Endometrial microvascular endothelial cells (primary cell): ENCODE results near the gene SGPP1. TPM values are rescaled to one million over a fixed set of nuclear protein-coding genes. Genes with fewer than 3 reads are reported as not detected.
"Not testable (repeated sequence)": the region's sequence is repeated elsewhere in the genome, so short reads cannot be mapped to it uniquely, and the experiment has no call there.

Experiments used
- in situ Hi-C: cut with HindIII; loops from 2 replicates; pipeline ENCODE4 v1.10.0; 2017; ENCODE audit warnings: low sequenced_read_pairs, low pct_unique_long_range_greater_than_20kb; ENCODE audit errors: inconsistent ontology term
- total RNA-seq: library from RNA; depleted of rRNA; stranded (reverse); fragments of >200 nt; gene quantifications from one replicate; pipeline ENCODE4 v1.2.3, GENCODE V29; 2015; ENCODE audit errors: inconsistent ontology term

SGPP1 gene
- total RNA-seq, 1 donor from 2014 or later, result 13.6 TPM

GRCh38 chr14:63735720-63736119, 7.9 kb upstream of the SGPP1 start:
- in situ Hi-C loops, result no loop called here

- in situ Hi-C loops, result no loop called here
Measured at GRCh38 chr14:63730659-63731058, 2.8 kb upstream of the SGPP1 start.

- in situ Hi-C loops, result no loop called here
Measured at GRCh38 chr14:63727231-63727735, 582 bp downstream of the SGPP1 start.

GRCh38 chr14:63726499-63726898, 1.4 kb downstream of the SGPP1 start:
- in situ Hi-C loops, result no loop called here

- in situ Hi-C loops, result no loop called here
Measured at GRCh38 chr14:63725786-63726460, 1.9 kb downstream of the SGPP1 start.

- in situ Hi-C loops, result no loop called here
Measured at GRCh38 chr14:63717702-63718101, 10.2 kb downstream of the SGPP1 start.

- in situ Hi-C loops, result no loop called here
Measured at GRCh38 chr14:63715360-63715759, 12.5 kb downstream of the SGPP1 start.

- in situ Hi-C loops, result no loop called here
Measured at GRCh38 chr14:63713764-63714163, 14.1 kb downstream of the SGPP1 start.

- in situ Hi-C loops, result no loop called here
Measured at GRCh38 chr14:63713058-63713457, 14.8 kb downstream of the SGPP1 start.

GRCh38 chr14:63712123-63712522, 15.7 kb downstream of the SGPP1 start:
- in situ Hi-C loops, result no loop called here

GRCh38 chr14:63710497-63710896, 17.4 kb downstream of the SGPP1 start:
- in situ Hi-C loops, result no loop called here

- in situ Hi-C loops, result no loop called here
Measured at GRCh38 chr14:63709589-63709988, 18.3 kb downstream of the SGPP1 start.

GRCh38 chr14:63707216-63707615, 20.6 kb downstream of the SGPP1 start:
- in situ Hi-C loops, result no loop called here

GRCh38 chr14:63705561-63706070, 22.2 kb downstream of the SGPP1 start:
- in situ Hi-C loops, result no loop called here

- in situ Hi-C loops, result not testable (repeated sequence)
Measured at GRCh38 chr14:63702530-63702929, 25.3 kb downstream of the SGPP1 start.

- in situ Hi-C loops, result no loop called here
Measured at GRCh38 chr14:63701606-63702299, 26.1 kb downstream of the SGPP1 start.

- in situ Hi-C loops, result no loop called here
Measured at GRCh38 chr14:63692310-63693020, 35.4 kb downstream of the SGPP1 start.

GRCh38 chr14:63689132-63689531, 38.7 kb downstream of the SGPP1 start:
- in situ Hi-C loops, result no loop called here

- in situ Hi-C loops, result no loop called here
Measured at GRCh38 chr14:63686926-63687325, 40.9 kb downstream of the SGPP1 start.

GRCh38 chr14:63685401-63685800, 42.5 kb downstream of the SGPP1 start:
- in situ Hi-C loops, result no loop called here
